Umbilical cord (tissue), 2 donors: Measurements from ENCODE around the gene CCDC60. TPM values are rescaled to one million over a fixed set of nuclear protein-coding genes. Genes with fewer than 3 reads are reported as not detected.
A peak's percentile ranks its signal among the peaks of the same experiment; 100 is the strongest.
"Not testable (repeated sequence)": the region's sequence is repeated elsewhere in the genome, so short reads cannot be mapped to it uniquely, and the experiment has no call there.

Source experiments
- DNase-seq: peaks from one replicate; pipeline ENCODE4 v3.0.0-alpha.2; 2015; ENCODE audit warnings: low spot score
- total RNA-seq: library from RNA; depleted of rRNA; stranded (reverse); fragments of >200 nt; gene quantifications from one replicate; pipeline ENCODE4 v1.2.3, GENCODE V29; 2014; ENCODE audit warnings: low replicate concordance; ENCODE audit not compliant: insufficient read depth

CCDC60 gene
- total RNA-seq, 1 donor from 2014 or later: 5.1 TPM

DNA sequence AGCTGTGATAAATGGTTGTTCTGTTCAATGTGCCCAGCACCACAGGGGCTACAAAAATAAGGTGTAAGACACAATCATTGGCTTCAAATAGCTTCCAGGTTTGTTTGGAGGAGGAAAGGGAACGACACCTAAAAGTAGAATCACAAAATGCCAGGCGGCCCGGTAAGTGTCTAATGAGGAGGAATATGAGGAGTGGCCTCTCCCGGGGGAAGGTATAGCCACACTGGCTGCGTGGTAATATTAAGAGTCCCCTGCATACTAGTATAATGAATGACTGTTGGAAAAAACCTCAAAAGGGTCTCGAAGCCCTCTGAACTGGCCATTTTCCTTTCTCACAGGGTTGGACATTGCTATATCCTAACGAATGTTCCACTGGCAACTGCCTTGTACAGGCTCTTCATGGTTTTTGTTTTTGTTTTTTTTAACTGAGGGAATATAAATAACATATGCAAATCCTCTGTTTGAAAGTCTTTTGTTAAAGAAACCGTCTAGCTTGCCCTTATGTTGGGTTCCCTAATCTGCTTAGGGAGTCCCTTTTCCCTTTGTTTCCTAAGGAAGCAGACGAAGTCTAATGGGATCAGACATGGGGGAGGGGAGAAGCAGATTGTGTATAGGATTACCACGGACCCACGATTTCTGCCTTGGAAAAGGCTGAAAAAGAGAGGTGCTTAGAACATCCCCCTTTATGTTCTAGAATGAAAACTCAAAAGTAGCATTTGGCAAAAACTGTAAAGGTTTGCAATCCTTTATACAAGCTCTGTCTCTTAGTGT lies 4.2 kb downstream of the CCDC60 start:
- no peak for DNase-seq

DNA sequence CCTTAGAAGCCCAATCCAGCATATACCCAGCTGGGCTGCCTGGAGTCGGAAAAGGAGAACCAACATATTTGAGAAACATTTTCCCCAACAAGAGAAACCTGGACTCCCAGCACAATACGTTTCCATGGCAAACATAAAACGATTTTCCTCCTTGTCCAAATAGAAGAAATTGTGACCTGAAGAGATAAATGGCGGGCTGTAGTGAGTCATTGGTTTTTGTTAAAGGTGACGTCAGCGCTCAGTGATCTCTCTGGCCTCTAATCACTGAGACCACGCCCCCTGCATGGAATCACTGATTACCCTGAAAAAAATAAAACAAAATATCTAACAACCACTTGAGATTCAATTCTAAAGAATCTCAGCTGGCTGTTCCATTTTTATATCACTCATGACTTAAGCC lies 6.0 kb downstream of the CCDC60 start:
- no peak for DNase-seq

DNA sequence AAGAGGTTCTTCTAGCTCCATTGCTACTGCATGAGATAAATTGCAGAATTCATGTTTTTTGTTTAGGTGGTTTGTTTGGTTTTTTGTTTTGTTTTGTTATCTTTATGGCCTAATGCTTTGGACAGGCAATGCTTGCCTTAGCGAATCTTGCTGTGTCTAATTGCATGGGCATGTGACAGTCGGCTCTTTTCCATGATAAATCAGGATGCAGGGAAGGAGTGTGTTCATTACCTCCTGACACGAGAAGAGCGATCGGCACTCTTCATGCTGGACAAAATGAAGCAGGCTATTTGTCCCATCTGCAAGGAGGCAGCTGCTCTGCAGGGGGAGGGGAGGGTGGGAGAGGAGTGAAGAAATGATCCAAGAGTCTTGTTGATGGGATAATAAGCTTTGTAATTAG lies 6.5 kb downstream of the CCDC60 start:
- DNase-seq: no peak

DNA sequence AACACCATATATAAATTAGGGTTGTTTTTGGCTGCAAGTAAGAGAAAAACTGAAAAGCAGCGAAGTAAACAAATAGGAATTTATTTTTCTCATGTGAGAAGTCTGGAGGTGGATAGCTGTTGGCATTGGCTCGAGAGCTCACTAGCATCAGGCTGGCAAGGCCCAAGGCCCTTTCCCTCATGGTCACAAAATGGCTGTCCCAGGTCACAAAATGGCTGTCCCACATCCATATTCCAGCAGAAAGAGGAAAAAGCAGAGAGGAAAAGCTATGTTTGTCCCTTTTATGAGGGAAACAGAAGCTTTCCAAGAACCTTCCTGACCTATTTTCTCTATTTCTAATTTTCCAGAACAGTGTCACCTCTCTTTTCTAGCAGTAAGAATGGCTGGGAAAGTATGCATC lies 7.5 kb downstream of the CCDC60 start:
- no peak for DNase-seq

DNA sequence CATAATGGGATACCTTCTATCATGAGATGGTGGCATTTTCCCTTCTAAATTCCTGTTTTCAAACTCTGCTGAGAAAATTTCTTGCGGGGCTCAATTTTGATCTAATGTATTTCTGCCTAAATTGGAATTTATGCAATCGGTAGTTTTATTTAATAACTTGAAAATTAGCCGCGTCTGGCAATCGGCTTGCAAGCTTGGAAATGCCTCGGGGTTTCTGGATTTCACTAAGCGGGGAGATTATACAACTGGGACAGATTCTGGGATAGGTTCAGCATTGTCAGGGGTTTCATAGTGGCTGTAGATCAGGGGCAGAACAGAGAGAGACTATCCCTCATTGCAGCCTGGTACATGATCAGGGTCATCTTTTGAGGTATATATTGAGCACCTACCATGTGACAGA lies 8.6 kb downstream of the CCDC60 start:
- DNase-seq: no peak

DNA sequence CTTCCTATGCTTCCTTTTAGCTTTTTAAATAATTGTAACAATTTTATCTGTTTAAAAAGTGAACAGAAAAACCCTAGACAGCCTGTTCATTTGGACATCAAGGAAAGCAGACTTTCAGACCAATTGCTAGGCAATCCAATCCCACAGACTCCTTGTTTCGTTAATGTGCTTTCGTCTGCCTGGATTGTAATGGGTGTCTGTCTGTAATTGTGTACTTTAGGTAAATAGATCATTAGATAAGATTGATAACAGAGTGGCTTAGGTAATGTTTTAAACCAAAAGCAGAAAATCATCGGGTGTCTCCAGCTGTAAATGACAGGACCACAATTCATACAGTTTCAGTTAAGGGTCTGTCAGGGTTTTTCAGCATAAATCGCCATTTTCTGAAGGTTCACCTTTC lies 19.6 kb downstream of the CCDC60 start:
- DNase-seq: no peak

DNA sequence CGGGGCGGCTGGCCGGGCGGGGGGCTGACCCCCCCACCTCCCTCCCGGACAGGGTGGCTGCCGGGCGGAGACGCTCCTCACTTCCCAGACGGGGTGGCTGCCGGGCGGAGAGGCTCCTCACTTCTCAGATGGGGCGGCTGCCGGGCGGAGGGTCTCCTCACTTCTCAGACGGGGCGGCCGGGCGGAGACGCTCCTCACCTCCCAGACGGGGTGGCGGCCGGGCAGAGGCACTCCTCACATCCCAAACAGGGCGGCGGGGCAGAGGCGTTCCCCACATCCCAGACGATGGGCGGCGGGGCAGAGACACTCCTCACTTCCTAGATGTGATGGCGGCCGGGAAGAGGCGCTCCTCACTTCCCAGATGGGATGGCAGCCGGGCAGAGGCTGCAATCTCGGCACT lies 25.8 kb downstream of the CCDC60 start:
- not testable (repeated sequence) for DNase-seq

DNA sequence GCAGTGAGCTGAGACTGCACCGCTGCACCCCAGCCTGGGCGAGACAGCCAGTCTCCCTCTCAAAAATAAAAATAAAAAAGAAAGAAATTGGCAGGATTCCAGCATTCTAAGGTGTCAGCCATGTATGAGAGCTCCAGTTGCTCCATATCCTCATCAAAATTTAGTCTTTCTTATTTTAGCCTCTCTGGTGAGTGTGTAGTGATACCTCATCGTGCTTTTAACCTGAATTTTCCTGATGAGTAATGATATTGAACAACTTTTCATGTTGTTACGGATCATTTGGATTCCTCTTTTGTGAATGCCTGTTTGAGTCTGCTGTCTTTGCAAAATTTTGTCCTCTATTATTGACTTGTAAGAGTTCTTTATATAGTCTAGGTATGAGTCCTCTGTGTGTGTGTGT lies 28.5 kb downstream of the CCDC60 start:
- DNase-seq: no peak

DNA sequence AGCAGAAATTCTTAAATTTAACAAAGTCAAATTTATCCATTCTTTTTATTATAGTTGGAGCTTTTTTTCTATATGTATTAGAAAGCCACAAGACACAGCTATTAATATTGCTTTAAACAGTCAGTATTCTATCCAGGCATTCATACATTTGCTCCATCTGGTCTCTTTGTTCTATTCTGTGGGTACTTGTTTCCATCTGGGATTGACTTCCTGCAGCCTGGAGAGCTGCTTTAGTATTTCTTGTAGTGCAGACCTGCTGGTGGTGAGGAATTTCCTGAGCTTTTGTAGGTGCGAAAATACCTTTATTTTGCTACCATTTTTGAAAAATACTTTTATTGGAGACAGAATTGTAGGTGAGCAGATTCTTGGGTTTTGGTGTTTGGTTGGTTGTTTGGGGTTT lies 29.0 kb downstream of the CCDC60 start:
- no peak for DNase-seq

DNA sequence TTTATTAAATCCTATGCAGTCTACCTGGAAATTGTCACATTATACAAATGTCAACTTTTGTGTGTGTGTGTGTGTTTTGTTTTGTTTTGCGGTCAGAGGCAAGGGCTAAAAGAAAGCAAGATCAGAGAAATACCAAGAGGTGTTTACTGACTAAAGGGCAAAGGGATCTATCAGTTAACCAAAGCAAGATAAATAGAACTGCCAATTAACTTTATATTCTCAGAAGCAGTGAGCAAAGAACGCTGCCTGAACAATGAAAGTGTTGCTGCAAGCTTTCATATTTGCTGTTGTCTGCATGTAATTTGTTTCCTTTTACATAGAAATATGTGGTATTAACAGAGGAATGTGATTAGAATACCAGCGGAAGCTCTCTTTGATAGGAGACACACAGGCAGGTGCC lies 30.9 kb downstream of the CCDC60 start:
- no peak for DNase-seq

DNA sequence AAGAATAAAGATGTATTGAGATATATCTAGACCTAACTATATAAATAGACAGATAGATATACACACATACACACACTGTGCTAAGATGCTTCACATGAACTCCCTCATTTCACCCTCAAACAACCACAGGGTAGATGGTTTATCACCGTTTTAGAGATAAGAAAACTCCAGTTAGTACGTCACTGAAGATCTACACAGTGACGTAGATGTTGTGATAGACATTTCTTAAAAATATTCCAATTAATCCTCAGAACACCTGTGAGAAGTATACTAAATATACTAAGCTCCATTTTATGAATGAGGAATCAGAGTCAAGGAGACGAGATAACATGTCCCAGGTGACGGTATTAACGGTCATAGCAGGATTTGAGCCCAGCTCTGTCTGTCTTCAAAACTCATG lies 31.5 kb downstream of the CCDC60 start:
- DNase-seq: no peak

DNA sequence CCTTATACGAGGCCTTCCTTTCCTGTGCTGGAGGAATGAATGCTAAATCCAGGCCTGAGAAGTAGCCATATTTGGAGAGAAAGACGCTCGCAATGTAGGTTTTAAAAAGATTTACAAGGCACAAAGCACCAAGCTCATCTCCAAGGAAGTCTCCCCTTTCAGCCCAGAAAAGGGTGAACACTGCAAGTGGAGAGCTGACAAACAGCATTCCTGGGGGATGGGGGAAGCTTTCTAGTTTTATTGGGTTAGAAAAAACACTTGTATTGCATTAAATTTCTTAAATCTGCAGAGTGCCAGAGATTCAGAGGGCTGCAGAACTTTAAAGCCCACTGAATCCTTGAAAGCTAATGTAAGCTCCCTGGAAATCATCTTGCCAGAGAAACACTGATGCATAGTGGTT lies 34.6 kb downstream of the CCDC60 start:
- DNase-seq: peak; percentile 90

DNA sequence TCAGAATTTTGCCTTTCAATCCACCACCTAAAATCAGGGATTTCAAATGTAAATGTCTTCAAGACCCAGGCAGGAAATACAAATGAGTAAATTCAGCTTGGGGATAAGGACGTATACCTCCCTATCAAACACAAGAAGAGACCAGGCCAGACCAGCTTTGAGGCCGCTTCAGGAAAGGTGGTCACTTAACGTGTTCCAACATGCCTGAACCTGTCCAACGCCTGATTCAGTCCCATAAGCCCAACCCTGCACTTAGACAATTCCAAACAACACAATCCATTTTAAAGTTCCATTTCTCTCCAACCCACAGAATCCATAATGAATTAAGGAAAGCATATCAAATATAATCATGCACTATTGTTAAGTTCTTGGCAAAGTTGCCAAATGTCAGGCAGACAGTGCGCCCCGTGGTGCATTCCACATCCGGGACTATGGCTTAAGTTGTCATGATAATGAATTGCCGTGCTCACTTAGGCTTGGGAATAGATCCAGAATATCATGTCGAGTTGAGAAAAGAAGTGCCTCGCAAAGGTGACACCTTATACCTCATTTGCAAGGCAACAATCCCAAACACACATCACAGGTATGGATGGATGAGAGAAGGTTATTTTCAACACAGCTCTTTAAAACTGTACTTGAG lies 35.5 kb downstream of the CCDC60 start:
- peak; percentile 26 for DNase-seq

DNA sequence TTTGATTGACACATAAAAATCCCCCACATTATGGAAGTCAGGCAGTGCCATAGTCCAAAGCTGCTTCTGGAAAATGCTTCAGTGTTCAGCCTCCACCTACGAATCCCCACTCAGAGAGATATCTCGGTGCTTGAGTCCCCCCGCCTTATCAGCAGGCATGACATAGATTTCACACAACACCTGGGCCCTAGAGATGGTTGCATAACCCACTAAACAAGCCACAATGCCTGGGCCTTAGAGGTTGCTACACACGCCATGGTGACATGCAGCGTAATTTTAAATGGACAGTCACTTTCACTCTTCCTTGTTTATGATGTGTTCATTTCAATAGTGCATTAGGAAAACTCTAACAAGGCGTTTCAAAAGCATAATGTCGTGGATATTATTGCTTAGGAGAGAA lies 38.0 kb downstream of the CCDC60 start:
- DNase-seq: no peak

DNA sequence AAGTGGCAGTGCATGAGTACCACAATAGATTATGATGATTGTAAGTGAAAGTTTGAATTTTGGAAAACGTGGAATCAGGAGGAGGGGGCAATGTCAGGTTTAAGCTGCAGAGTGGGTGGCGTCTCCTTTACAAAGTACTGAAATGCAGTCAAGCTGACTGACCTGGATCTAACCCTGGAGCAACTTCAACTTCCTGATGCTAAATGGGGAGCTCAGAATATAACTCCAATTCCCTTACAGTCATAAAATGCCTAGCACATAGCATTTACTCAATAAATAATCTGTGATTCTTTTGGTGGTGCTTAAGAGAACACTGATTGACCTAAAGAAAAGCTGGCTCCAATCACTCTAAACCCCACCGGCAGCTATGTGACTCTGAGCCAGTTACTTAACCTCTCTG lies 38.5 kb downstream of the CCDC60 start:
- DNase-seq: peak; percentile 30

DNA sequence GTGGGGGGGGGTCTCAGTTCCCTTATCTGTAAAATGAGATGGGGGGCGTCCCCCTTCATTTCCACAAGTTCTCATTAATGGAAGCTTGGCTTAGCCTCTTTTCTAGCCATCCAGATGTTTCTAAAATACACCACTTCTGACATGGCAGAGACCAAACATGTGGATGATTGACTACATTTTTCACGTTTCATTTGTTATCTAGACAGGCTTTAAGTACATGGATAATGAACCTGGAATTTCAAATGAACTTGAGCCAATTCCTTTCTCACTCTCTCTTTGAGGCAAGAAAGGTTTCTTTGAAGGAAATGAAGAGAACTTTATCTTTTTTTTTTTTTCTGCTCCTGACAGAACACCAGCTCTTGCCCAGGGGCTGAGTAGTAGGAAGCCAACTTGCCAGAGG lies 39.1 kb downstream of the CCDC60 start:
- no peak for DNase-seq

DNA sequence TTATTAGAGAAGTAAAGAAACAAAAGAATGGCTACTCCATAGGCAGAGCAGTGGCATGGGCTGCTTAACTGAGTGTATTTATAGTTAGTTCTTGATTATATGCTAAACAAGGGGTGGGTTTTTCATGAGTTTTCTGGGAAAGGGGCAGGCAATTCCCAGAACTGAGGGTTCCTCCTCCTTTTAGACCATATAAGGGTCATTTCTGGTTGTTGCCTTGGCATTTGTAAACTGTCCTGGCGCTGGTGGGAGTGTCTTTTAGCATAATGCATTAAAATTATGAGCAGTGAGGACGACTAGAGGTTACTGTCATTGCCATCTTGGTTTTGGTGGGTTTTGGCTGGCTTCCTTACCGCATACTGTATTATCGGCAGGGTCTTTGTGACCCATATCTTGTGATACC lies 40.1 kb downstream of the CCDC60 start:
- no peak for DNase-seq

DNA sequence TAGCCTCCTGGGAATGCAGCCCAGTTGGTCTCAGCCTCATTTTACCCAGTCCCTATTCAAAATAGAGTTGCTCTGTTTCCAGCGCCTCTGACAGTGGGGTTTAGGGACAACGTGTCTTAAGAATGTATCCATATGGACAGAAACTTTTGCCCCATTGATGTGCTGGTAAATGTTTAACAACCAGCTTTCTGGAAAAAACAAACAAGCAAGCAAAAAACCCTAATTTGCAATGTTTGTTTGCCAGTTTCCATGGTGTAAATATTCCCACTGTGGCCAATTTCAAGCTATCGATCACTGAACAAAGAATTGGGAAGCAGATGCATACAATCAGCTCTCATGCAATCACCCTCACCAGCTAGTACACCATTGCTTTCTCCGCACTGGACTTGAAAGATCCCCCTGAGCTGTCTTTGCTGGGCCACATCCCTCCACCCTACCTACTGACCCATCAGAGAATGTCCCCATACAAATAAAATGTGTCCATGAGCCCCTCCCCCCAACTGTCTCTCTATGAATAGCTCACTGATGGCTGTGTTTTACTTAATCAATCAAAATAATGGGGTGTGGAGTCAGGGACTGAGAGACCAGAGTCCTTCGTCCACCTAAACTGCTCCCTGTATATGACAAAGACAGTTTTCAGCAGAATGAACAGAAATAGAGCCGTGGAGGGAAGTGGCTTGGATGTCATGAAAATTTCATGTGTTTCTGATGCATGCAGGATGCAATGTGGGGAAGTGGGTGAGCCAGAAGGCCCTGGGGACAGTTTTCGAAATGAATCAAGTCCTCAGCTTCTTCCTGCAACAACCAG lies 40.8 kb downstream of the CCDC60 start:
- DNase-seq: peak; percentile 45

DNA sequence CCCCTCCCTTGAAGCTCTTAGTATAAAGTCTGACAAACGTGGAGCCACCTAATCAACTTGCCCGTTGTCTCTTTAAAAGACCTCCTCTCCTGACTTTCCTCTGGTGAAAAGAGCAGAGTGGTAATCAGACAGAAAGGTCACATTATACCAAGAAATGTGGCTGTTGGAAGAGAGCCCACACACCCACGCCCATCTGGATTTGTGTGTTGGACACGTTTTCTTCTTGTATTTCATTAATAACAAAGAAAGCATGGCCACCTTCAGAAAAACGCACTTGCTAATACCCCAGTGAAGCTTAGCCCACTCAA lies 41.3 kb downstream of the CCDC60 start:
- no peak for DNase-seq

DNA sequence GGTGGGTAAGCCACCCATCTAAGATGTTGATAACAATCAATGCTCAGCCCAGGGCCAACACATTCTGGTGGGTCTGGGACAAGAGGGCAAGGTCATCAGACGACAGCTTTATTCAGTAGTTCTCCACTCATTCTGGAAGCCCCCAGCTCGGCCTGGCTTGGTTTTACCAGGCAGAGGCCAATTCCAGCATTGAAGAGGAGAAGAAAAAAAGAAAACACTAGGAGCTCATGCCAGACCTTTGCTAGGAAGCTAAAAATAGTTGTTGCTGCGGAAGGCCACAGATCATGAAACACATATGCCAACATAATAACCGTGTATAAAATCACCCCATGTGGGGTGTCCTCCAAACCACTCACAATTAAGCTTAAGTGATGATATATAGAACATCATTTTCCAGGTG lies 44.4 kb downstream of the CCDC60 start:
- DNase-seq: no peak

DNA sequence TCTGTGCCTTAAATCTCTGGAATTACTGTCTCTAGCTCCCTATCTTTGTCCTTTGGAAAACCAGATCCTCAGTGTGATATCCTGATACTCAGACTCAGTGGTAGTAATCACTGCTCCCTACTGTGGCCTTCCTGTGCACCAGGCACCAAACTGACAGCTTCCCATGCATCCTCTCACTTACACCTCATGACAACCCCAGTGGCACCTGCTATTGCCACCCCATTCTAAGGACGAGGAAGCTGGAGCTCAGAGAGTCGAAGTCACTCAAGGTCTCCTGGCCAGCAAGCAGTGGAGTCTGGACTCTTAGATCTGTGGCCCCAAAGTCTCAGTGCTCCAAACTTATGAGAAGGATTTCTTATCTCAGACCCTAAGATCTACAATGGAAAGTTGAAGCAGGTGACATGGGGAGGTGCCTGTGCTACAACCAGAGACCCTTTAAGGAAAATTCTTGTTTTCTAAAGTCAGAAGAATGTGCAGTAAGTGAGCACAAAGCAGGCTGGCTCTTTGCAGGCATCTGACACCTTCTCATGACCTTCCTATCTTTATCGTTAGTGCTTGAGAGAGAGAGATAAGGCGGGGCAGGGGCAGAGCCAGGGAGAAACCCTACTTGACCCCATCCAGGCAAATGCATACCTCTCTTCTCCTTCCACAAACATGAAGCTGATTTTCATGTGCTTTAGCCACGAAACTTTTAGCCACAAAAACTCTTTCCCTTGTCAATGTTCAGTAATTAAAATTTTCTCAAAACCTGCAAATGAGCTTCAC lies 47.1 kb downstream of the CCDC60 start:
- no peak for DNase-seq

DNA sequence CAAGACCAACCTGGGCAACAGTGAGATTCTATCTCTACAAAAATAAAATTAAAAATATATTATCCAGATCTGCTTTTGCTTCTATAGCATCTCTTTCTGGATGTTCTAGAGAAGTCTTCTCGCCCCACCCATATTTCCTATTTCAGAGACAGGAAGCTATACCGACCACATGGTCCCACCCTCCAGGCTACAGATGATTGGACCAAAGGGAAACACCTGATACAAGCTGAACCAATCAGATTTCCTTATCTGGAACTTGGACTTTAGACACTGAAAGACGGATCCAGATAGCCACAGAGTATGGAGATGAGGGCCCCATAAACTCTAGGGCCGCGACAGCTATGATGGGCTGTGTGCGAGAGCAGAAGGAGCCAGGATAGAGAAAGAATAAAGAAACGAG lies 48.7 kb downstream of the CCDC60 start:
- DNase-seq: no peak
